HepG2 (cell line): Measurements from ENCODE around the gene CPB2. TPM values are rescaled to one million over a fixed set of nuclear protein-coding genes. Genes with fewer than 3 reads are reported as not detected.

Experiments
- ATAC-seq: fragments of 200-7000 bp; cut with Tn5 transposase; 3 replicates; pipeline ENCODE4 v1.9.1; 2020; ENCODE audit warnings: mild to moderate bottlenecking, moderate library complexity
- BruUV-seq: library from RNA; stranded (reverse); fragments of 400-500 nt; replicated peaks from 2 replicates; lab custom pipeline; 2021; lab: Mats Ljungman, UMichigan
- CTCF ChIA-PET: fragments of 300-600 bp; formaldehyde crosslinking; extraction: SDS; loops from one replicate; lab custom pipeline; 2021; ENCODE audit warnings: low total read pairs, inconsistent platforms, low intra/inter-chr PET ratio; lab: Yijun Ruan, JAX
- POLR2A ChIA-PET: fragments of 350-600 bp; sonication (Branson Sonifier 250); formaldehyde crosslinking; loops from one replicate; lab custom pipeline; 2020; ENCODE audit warnings: antibody characterized with exemption, inconsistent platforms; lab: Yijun Ruan, JAX
- DNase-seq: peaks from one replicate; pipeline ENCODE4 v3.0.0-alpha.2; 2015; ENCODE audit warnings: low spot score
- FAIRE-seq: peaks from 3 replicates; lab custom pipeline; 2011; peaks lifted over from hg19 to GRCh38; lab: Jason Lieb, UNC
- H2AFZ ChIP-seq: one replicate; pipeline ENCODE4 v1.6.1; 2011; ENCODE audit warnings: low read length, inconsistent platforms
- H3K27ac ChIP-seq: fragments of 300-600 bp; 3 replicates; pipeline ENCODE4 v1.8.0; 2011; ENCODE audit warnings: mixed run types, mild to moderate bottlenecking, mixed read lengths, low read length, inconsistent platforms; ENCODE audit not compliant: insufficient read depth; ENCODE audit errors: extremely low read length
- H3K27me3 ChIP-seq, 2 experiments: fragments of 200-600 bp in 1 of 2; 2 replicates in 1 of 2; 3 replicates in 1 of 2; pipeline versions ENCODE4 v1.6.0 to v1.8.0; 2011; ENCODE audit warnings: low read length in 2 of 2, mild to moderate bottlenecking in 2 of 2, moderate library complexity in 2 of 2, inconsistent platforms in 1 of 2; ENCODE audit not compliant: insufficient read depth in 2 of 2, control insufficient read depth in 1 of 2
- H3K36me3 ChIP-seq, 2 experiments: fragments of 200-600 bp in 1 of 2; replicated peaks in 1 of 2; 2 replicates in 1 of 2; 3 replicates in 1 of 2; pipeline versions ENCODE4 v1.5.1 to v1.8.0; 2011; ENCODE audit warnings: low read length in 2 of 2, inconsistent platforms in 1 of 2; ENCODE audit not compliant: insufficient read depth in 2 of 2, control insufficient read depth in 1 of 2
- H3K4me1 ChIP-seq: 2 replicates; pipeline ENCODE4 v1.5.1; 2012; ENCODE audit warnings: low read length, inconsistent platforms; ENCODE audit not compliant: insufficient read depth
- H3K4me2 ChIP-seq: 2 replicates; pipeline ENCODE4 v1.6.0; 2011; ENCODE audit warnings: low read depth, low read length, inconsistent platforms
- H3K4me3 ChIP-seq, 3 experiments: fragments of 200-600 bp in 1 of 3; sonication (generic), shearing (Covaris generic) in 1 of 3; replicated peaks in 1 of 3; 2 replicates each; pipeline ENCODE4 v1.5.1; 2011 to 2016; ENCODE audit warnings: low read length in 3 of 3, inconsistent platforms in 2 of 3, low read depth in 2 of 3, mild to moderate bottlenecking in 2 of 3, control low read depth in 1 of 3, mixed read lengths in 1 of 3; ENCODE audit not compliant: insufficient read depth in 1 of 3
- H3K79me2 ChIP-seq: one replicate; pipeline ENCODE4 v1.6.1; 2011; ENCODE audit warnings: low read length, inconsistent platforms; ENCODE audit not compliant: insufficient read depth
- H3K9ac ChIP-seq: 2 replicates; pipeline ENCODE4 v1.6.0; 2011; ENCODE audit warnings: mild to moderate bottlenecking, low read depth, low read length, inconsistent platforms; ENCODE audit not compliant: insufficient read depth
- H3K9me3 ChIP-seq: 2 replicates; pipeline ENCODE4 v1.5.1; 2012; ENCODE audit warnings: mild to moderate bottlenecking, low read length
- H4K20me1 ChIP-seq: 2 replicates; pipeline ENCODE4 v1.6.0; 2011; ENCODE audit warnings: inconsistent platforms, mild to moderate bottlenecking, low read length, moderate library complexity; ENCODE audit not compliant: insufficient read depth
- ATM ChIP-seq: fragments of 450-650 bp; IDR thresholded peaks from 2 replicates; pipeline ENCODE4 v1.7.1; 2017; ENCODE audit warnings: mild to moderate bottlenecking, borderline replicate concordance
- CEBPG ChIP-seq: IDR thresholded peaks from 2 replicates; pipeline ENCODE4 v1.6.1; 2016
- HDAC1 ChIP-seq: sonication (generic); formaldehyde crosslinking; IDR thresholded peaks from 2 replicates; pipeline ENCODE4 v1.5.1; 2020; ENCODE audit warnings: mild to moderate bottlenecking, missing genetic modification reagents
- KLF6 ChIP-seq: IDR thresholded peaks from 2 replicates; pipeline ENCODE4 v1.8.0; 2016; ENCODE audit warnings: missing biosample characterization, missing genetic modification reagents
- NR0B2 ChIP-seq: sonication (generic); formaldehyde crosslinking; IDR thresholded peaks from 2 replicates; pipeline ENCODE4 v1.4.0; 2020; ENCODE audit warnings: mild to moderate bottlenecking, missing genetic modification reagents
- NR2F6 ChIP-seq, 2 experiments: IDR thresholded peaks; 2 replicates each; pipeline ENCODE4 v1.6.1; 2016; ENCODE audit warnings: antibody characterized with exemption in 1 of 2, mild to moderate bottlenecking in 1 of 2
- POGZ ChIP-seq: sonication (generic); formaldehyde crosslinking; IDR thresholded peaks from 2 replicates; pipeline ENCODE4 v1.4.0; 2020; ENCODE audit warnings: mild to moderate bottlenecking, missing genetic modification reagents
- PRMT3 ChIP-seq: sonication (generic); formaldehyde crosslinking; IDR thresholded peaks from 2 replicates; pipeline ENCODE4 v1.8.1; 2022; ENCODE audit warnings: low read depth, mild to moderate bottlenecking, moderate library complexity, missing genetic modification reagents, borderline replicate concordance
- SMARCC2 ChIP-seq: fragments of 450-650 bp; IDR thresholded peaks from 2 replicates; pipeline ENCODE4 v1.6.1; 2017; ENCODE audit warnings: antibody characterized with exemption, mild to moderate bottlenecking
- TGIF2 ChIP-seq: IDR thresholded peaks from 2 replicates; pipeline ENCODE4 v1.6.1; 2016; ENCODE audit warnings: control low read depth, missing compliant biosample characterization
- ZBTB10 ChIP-seq: sonication (generic); formaldehyde crosslinking; IDR thresholded peaks from 2 replicates; pipeline ENCODE4 v1.4.0; 2020; ENCODE audit warnings: missing genetic modification reagents, borderline replicate concordance
- ZBTB7B ChIP-seq: sonication (generic); formaldehyde crosslinking; IDR thresholded peaks from 2 replicates; pipeline ENCODE4 v1.4.0; 2020; ENCODE audit warnings: missing genetic modification reagents
- ZFP36L1 ChIP-seq: sonication (generic); formaldehyde crosslinking; IDR thresholded peaks from 2 replicates; pipeline ENCODE4 v1.8.0; 2022; ENCODE audit warnings: mild to moderate bottlenecking, missing genetic modification reagents, moderate library complexity
- ZNF124 ChIP-seq: sonication (generic); formaldehyde crosslinking; IDR thresholded peaks from 2 replicates; pipeline ENCODE4 v1.4.0; 2020; ENCODE audit warnings: missing genetic modification reagents
- ZNF207 ChIP-seq: fragments of 450-650 bp; IDR thresholded peaks from 2 replicates; pipeline ENCODE4 v1.6.1; 2016; ENCODE audit warnings: antibody characterized with exemption, borderline replicate concordance
- ZNF3 ChIP-seq: IDR thresholded peaks from 2 replicates; pipeline ENCODE4 v1.7.0; 2017; ENCODE audit warnings: inconsistent platforms
- ZNF652 ChIP-seq: IDR thresholded peaks from 2 replicates; pipeline ENCODE4 v1.6.1; 2016; ENCODE audit warnings: low read depth, borderline replicate concordance
- ZNF678 ChIP-seq: sonication (generic); formaldehyde crosslinking; IDR thresholded peaks from 2 replicates; pipeline ENCODE4 v1.4.0; 2020; ENCODE audit warnings: mild to moderate bottlenecking, missing genetic modification reagents
- ZNF83 ChIP-seq: sonication (generic); formaldehyde crosslinking; IDR thresholded peaks from 2 replicates; pipeline ENCODE4 v1.4.0; 2020; ENCODE audit warnings: missing genetic modification reagents, mild to moderate bottlenecking, borderline replicate concordance
- WGBS: methylation state at CpG from one replicate; pipeline ENCODE4 v1.1.6; 2017; ENCODE audit warnings: low lambda C conversion rate; 5-methylcytosine and 5-hydroxymethylcytosine counted together
- in situ Hi-C: cut with HindIII; loops from 2 replicates; pipeline ENCODE4 v1.10.0; 2017; ENCODE audit warnings: low pct_unique_long_range_greater_than_20kb; ENCODE audit not compliant: extremely low pct_ligation_motif_present
- intact Hi-C: fragments of 100-400 bp; cut with micrococcal nuclease; formaldehyde crosslinking; loops from one replicate; pipeline ENCODE4 v1.10.0; 2022; ENCODE audit not compliant: unreplicated experiment
- polyA plus RNA-seq, 8 experiments: library from polyadenylated mRNA; depleted of rRNA in 3 of 8; stranded (reverse) in 7 of 8; unstranded in 1 of 8; fragments of >200 nt; fragmentation: Illumina TruSeq in 4 of 8; extraction: Trizol in 4 of 8; gene quantifications; 2 replicates each; pipeline versions ENCODE4 v1.2.1 to v1.2.3, GENCODE V29; 2011 to 2016; ENCODE audit warnings: low read depth in 4 of 8, missing spikeins in 1 of 8, mixed read lengths in 1 of 8; ENCODE audit not compliant: insufficient read depth in 1 of 8
- total RNA-seq, 5 experiments: library from RNA; depleted of rRNA; stranded (reverse); fragments of >200 nt; fragmentation: Illumina TruSeq; extraction: Trizol; gene quantifications; 2 replicates each; pipeline ENCODE4 v1.2.3, GENCODE V29; 2016; ENCODE audit warnings: low read depth in 1 of 5
- TF ChIP-seq, protein P1 (sequence below): sonication (generic); formaldehyde crosslinking; IDR thresholded peaks from 2 replicates; pipeline ENCODE4 v1.4.0; 2020; ENCODE audit warnings: missing genetic modification reagents, borderline replicate concordance
- TF ChIP-seq, protein P2 (sequence below): IDR thresholded peaks from 2 replicates; pipeline ENCODE4 v1.6.1; 2016; ENCODE audit warnings: low read depth, control low read depth

Gene CPB2
- total and polyA plus RNA-seq, 2 of the 13 experiments (the other 11 are each of a cell fraction or from before 2014, with no cell fraction given), result 125 to 140 TPM

DNA sequence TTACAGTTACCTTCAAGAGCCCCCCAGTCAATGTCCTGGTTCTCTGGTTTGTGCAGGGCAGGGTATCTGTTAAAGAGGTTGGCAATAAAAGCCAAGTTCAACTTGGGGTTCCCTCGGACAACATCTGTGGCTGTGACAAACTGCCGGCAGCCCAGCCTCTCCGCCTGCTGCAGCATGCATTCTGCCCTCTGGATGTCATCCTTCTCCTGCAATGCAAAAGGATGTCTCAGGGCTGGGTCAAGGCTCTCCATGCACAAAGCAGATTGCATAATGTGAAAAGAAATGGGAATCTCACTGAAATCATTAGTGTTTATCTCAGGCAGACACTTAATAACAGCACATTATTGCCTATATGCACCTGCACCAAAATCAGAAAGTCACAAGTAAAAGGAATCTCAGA is 42.1 kb upstream of the CPB2 start:
- FAIRE-seq, result peak; percentile 66
- ChIA-PET CTCF (interaction anchor here (0.6 to 1.9 kb wide), 4 partner anchors 14 to 142 kb away, joined by 3 to 17 read pairs (median 6); no protein-coding TSS in a partner anchor), POLR2A (no interaction called here)
- in situ Hi-C loops, result loop anchor here (10.0 kb wide), 1 partner anchor 538 kb away; no protein-coding TSS in a partner anchor
- intact Hi-C loops, result loop anchor here (1.0 kb wide), 3 partner anchors 9 to 142 kb away; no protein-coding TSS in a partner anchor
- H3K79me2 ChIP-seq, result no peaks in the 10 kb centered on the region
- H3K4me1 ChIP-seq, result peaks cover 60% of the 10 kb centered on the region
- ATAC-seq, result peak; percentile 70
- H3K36me3 ChIP-seq, result no peaks in the 10 kb centered on the region
- H4K20me1 ChIP-seq, result no peaks in the 10 kb centered on the region
- H3K9ac ChIP-seq, result no peak overlapping the region
- no peak overlapping the region for H2AFZ ChIP-seq
- H3K4me2 ChIP-seq, result peak overlapping the region; percentile 54
- H3K9me3 ChIP-seq, result no peaks in the 10 kb centered on the region
- no peak overlapping the region for H3K4me3 ChIP-seq
- no TSS peak for BruUV-seq
- H3K27ac ChIP-seq, result no peak overlapping the region
- WGBS, result 13% methylated on average over 3 of the region's 3 CpGs
- no peaks in the 10 kb centered on the region for H3K27me3 ChIP-seq
- peak; percentile 56 for DNase-seq
- TF ChIP-seq, protein P1, sequence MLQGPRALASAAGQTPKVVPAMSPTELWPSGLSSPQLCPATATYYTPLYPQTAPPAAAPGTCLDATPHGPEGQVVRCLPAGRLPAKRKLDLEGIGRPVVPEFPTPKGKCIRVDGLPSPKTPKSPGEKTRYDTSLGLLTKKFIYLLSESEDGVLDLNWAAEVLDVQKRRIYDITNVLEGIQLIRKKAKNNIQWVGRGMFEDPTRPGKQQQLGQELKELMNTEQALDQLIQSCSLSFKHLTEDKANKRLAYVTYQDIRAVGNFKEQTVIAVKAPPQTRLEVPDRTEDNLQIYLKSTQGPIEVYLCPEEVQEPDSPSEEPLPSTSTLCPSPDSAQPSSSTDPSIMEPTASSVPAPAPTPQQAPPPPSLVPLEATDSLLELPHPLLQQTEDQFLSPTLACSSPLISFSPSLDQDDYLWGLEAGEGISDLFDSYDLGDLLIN (CRISPR knock-in tag), result no peak
- TF ChIP-seq ZNF124 (CRISPR knock-in tag), result no peak
- 0 out of 2 replicates have a peak, but pooled peaks have one; percentile 39 for TF ChIP-seq ZFP36L1 (CRISPR knock-in tag)
- TF ChIP-seq HDAC1 (CRISPR knock-in tag), result no peak
- no peak for TF ChIP-seq ZNF3 (CRISPR knock-in tag)
- no peak for TF ChIP-seq ZNF652 (CRISPR knock-in tag)
- no peak for TF ChIP-seq ATM
- TF ChIP-seq CEBPG (CRISPR knock-in tag), result peak; percentile 86
- no peak for TF ChIP-seq ZNF207
- TF ChIP-seq PRMT3, result no peak
- TF ChIP-seq TGIF2 (CRISPR knock-in tag), result no peak; the same call in 1 of the 2 replicates
- TF ChIP-seq NR2F6 (IDR thresholded peaks at IDR 0.05), result peak; percentile 43
- peak; percentile 66; the same call in 1 of the 2 replicates for TF ChIP-seq NR2F6 (CRISPR knock-in tag; IDR thresholded peaks at IDR 0.05)
- no peak for TF ChIP-seq ZBTB7B (CRISPR knock-in tag)
- TF ChIP-seq POGZ (CRISPR knock-in tag), result peak; percentile 41; the same call in 1 of the 2 replicates
- TF ChIP-seq SMARCC2, result no peak
- TF ChIP-seq, protein P2, sequence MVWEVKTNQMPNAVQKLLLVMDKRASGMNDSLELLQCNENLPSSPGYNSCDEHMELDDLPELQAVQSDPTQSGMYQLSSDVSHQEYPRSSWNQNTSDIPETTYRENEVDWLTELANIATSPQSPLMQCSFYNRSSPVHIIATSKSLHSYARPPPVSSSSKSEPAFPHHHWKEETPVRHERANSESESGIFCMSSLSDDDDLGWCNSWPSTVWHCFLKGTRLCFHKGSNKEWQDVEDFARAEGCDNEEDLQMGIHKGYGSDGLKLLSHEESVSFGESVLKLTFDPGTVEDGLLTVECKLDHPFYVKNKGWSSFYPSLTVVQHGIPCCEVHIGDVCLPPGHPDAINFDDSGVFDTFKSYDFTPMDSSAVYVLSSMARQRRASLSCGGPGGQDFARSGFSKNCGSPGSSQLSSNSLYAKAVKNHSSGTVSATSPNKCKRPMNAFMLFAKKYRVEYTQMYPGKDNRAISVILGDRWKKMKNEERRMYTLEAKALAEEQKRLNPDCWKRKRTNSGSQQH (CRISPR knock-in tag), result no peak
- TF ChIP-seq NR0B2 (CRISPR knock-in tag), result no peak
- no peak for TF ChIP-seq ZNF678 (CRISPR knock-in tag)
- no peak for TF ChIP-seq KLF6
- TF ChIP-seq ZBTB10 (CRISPR knock-in tag), result no peak
- TF ChIP-seq ZNF83 (CRISPR knock-in tag), result no peak
